ENCODE results near the gene MT3. TPM values are rescaled to one million over a fixed set of nuclear protein-coding genes. Genes with fewer than 3 reads are reported as not detected.

MT3 gene
- total and polyA plus RNA-seq, 4 donors = 32.5 to 363 (median 186) TPM

- H3K27me3 ChIP-seq (ENCODE audit: control insufficient read depth, insufficient read depth, low read length) = peaks cover 21% of the 10 kb centered on the region
- H3K27ac ChIP-seq (ENCODE audit: low read depth, low read length) = peak within 1 kb of the TSS; percentile 81
- H3K4me3 ChIP-seq (ENCODE audit: low read depth, low read length) = peak within 1 kb of the TSS; percentile 53
- H3K4me1 ChIP-seq (ENCODE audit: control insufficient read depth, insufficient read depth, low read length) = peaks cover 19% of the 10 kb centered on the region
- H3K36me3 ChIP-seq (ENCODE audit: control insufficient read depth, insufficient read depth, low read length) = no peaks in the 10 kb centered on the region
- WGBS (ENCODE audit: insufficient coverage) = under 1% methylated on average over 62 of the region's 62 CpGs
- DNase-seq (ENCODE audit: low read depth in 4 of 6, low spot score in 6 of 6) = peak in 2 of 6 donors; percentile 53 to 74
- H3K9me3 ChIP-seq (ENCODE audit: control insufficient read depth, insufficient read depth, low read length) = no peaks in the 10 kb centered on the region
Measured at GRCh38 chr16:56625140-56625942, 36.0 kb downstream of the MT3 start, which contains the start of gene MT1E. Gene MT1E (plus strand): TSS chr16:56625781. CDS start chr16:56625852, 71 bp downstream.

- H3K36me3 ChIP-seq (ENCODE audit: control insufficient read depth, insufficient read depth, low read length) = no peaks in the 10 kb centered on the region
- H3K27ac ChIP-seq (ENCODE audit: low read depth, low read length) = peak overlapping the region; percentile 81
- H3K27me3 ChIP-seq (ENCODE audit: control insufficient read depth, insufficient read depth, low read length) = peaks cover 26% of the 10 kb centered on the region
- DNase-seq (ENCODE audit: low read depth in 4 of 6, low spot score in 6 of 6) = no peak
- 25% methylated on average over 13 of the region's 16 CpGs for WGBS (ENCODE audit: insufficient coverage)
- peak overlapping the region; percentile 52 for H3K4me3 ChIP-seq (ENCODE audit: low read depth, low read length)
- H3K4me1 ChIP-seq (ENCODE audit: control insufficient read depth, insufficient read depth, low read length) = peaks cover 19% of the 10 kb centered on the region
- H3K9me3 ChIP-seq (ENCODE audit: control insufficient read depth, insufficient read depth, low read length) = no peaks in the 10 kb centered on the region
Measured at GRCh38 chr16:56625943-56626654, 36.8 kb downstream of the MT3 start.

- Histone ChIP-seq H3K27me3 (ENCODE audit: control insufficient read depth, insufficient read depth, low read length) (peaks cover 32% of the 10 kb centered on the region), H3K9me3 (ENCODE audit: control insufficient read depth, insufficient read depth, low read length) (no peaks in the 10 kb centered on the region), H3K4me3 (ENCODE audit: low read depth, low read length) (no peak overlapping the region), H3K36me3 (ENCODE audit: control insufficient read depth, insufficient read depth, low read length) (no peaks in the 10 kb centered on the region), H3K4me1 (ENCODE audit: control insufficient read depth, insufficient read depth, low read length) (peaks cover 19% of the 10 kb centered on the region), H3K27ac (ENCODE audit: low read depth, low read length) (no peak overlapping the region)
- no peak for DNase-seq (ENCODE audit: low read depth in 4 of 6, low spot score in 6 of 6)
- WGBS (ENCODE audit: insufficient coverage) = 75% methylated on average over 3 of the region's 7 CpGs
Measured at GRCh38 chr16:56626685-56627084, 37.4 kb downstream of the MT3 start.

- Histone ChIP-seq H3K4me3 (ENCODE audit: low read depth, low read length) (no peak overlapping the region), H3K36me3 (ENCODE audit: control insufficient read depth, insufficient read depth, low read length) (no peaks in the 10 kb centered on the region), H3K27me3 (ENCODE audit: control insufficient read depth, insufficient read depth, low read length) (peaks cover 52% of the 10 kb centered on the region), H3K27ac (ENCODE audit: low read depth, low read length) (no peak overlapping the region), H3K9me3 (ENCODE audit: control insufficient read depth, insufficient read depth, low read length) (no peaks in the 10 kb centered on the region), H3K4me1 (ENCODE audit: control insufficient read depth, insufficient read depth, low read length) (peaks cover 39% of the 10 kb centered on the region)
- WGBS (ENCODE audit: insufficient coverage) = 67% methylated on average over 7 of the region's 9 CpGs
- DNase-seq (ENCODE audit: low read depth in 4 of 6, low spot score in 6 of 6) = no peak
Measured at GRCh38 chr16:56628486-56629350, 39.4 kb downstream of the MT3 start.

- Histone ChIP-seq H3K4me1 (ENCODE audit: control insufficient read depth, insufficient read depth, low read length) (peaks cover 40% of the 10 kb centered on the region), H3K4me3 (ENCODE audit: low read depth, low read length) (no peak overlapping the region), H3K36me3 (ENCODE audit: control insufficient read depth, insufficient read depth, low read length) (no peaks in the 10 kb centered on the region), H3K27me3 (ENCODE audit: control insufficient read depth, insufficient read depth, low read length) (peaks cover 60% of the 10 kb centered on the region), H3K9me3 (ENCODE audit: control insufficient read depth, insufficient read depth, low read length) (no peaks in the 10 kb centered on the region), H3K27ac (ENCODE audit: low read depth, low read length) (no peak overlapping the region)
- 94% methylated on average over 2 of the region's 3 CpGs for WGBS (ENCODE audit: insufficient coverage)
- DNase-seq (ENCODE audit: low read depth in 4 of 6, low spot score in 6 of 6) = no peak
Measured at GRCh38 chr16:56629531-56629930, 40.2 kb downstream of the MT3 start.

- Histone ChIP-seq H3K27me3 (ENCODE audit: control insufficient read depth, insufficient read depth, low read length) (peaks cover 61% of the 10 kb centered on the region), H3K9me3 (ENCODE audit: control insufficient read depth, insufficient read depth, low read length) (no peaks in the 10 kb centered on the region), H3K4me1 (ENCODE audit: control insufficient read depth, insufficient read depth, low read length) (peaks cover 42% of the 10 kb centered on the region), H3K27ac (ENCODE audit: low read depth, low read length) (no peak overlapping the region), H3K4me3 (ENCODE audit: low read depth, low read length) (no peak overlapping the region), H3K36me3 (ENCODE audit: control insufficient read depth, insufficient read depth, low read length) (no peaks in the 10 kb centered on the region)
- DNase-seq (ENCODE audit: low read depth in 4 of 6, low spot score in 6 of 6) = no peak
- 78% methylated on average over 3 of the region's 3 CpGs for WGBS (ENCODE audit: insufficient coverage)
Measured at GRCh38 chr16:56630134-56630533, 40.8 kb downstream of the MT3 start.

- Histone ChIP-seq H3K27ac (ENCODE audit: low read depth, low read length) (no peak overlapping the region), H3K36me3 (ENCODE audit: control insufficient read depth, insufficient read depth, low read length) (no peaks in the 10 kb centered on the region), H3K4me3 (ENCODE audit: low read depth, low read length) (no peak overlapping the region), H3K4me1 (ENCODE audit: control insufficient read depth, insufficient read depth, low read length) (peaks cover 37% of the 10 kb centered on the region), H3K27me3 (ENCODE audit: control insufficient read depth, insufficient read depth, low read length) (peaks cover 63% of the 10 kb centered on the region), H3K9me3 (ENCODE audit: control insufficient read depth, insufficient read depth, low read length) (no peaks in the 10 kb centered on the region)
- no peak for DNase-seq (ENCODE audit: low read depth in 4 of 6, low spot score in 6 of 6)
- WGBS (ENCODE audit: insufficient coverage) = 92% methylated on average over 10 of the region's 10 CpGs
Measured at GRCh38 chr16:56631197-56631596, 41.9 kb downstream of the MT3 start.

- Histone ChIP-seq H3K27ac (ENCODE audit: low read depth, low read length) (peak overlapping the region; percentile 15), H3K4me1 (ENCODE audit: control insufficient read depth, insufficient read depth, low read length) (peaks cover 32% of the 10 kb centered on the region), H3K36me3 (ENCODE audit: control insufficient read depth, insufficient read depth, low read length) (no peaks in the 10 kb centered on the region), H3K27me3 (ENCODE audit: control insufficient read depth, insufficient read depth, low read length) (peaks cover 65% of the 10 kb centered on the region), H3K9me3 (ENCODE audit: control insufficient read depth, insufficient read depth, low read length) (no peaks in the 10 kb centered on the region), H3K4me3 (ENCODE audit: low read depth, low read length) (peak overlapping the region; percentile 39)
- DNase-seq (ENCODE audit: low read depth in 4 of 6, low spot score in 6 of 6) = no peak
- 8% methylated on average over 11 of the region's 14 CpGs for WGBS (ENCODE audit: insufficient coverage)
Measured at GRCh38 chr16:56631832-56632155, 42.5 kb downstream of the MT3 start.

- Histone ChIP-seq H3K27ac (ENCODE audit: low read depth, low read length) (peak within 1 kb of the TSS; percentile 15), H3K36me3 (ENCODE audit: control insufficient read depth, insufficient read depth, low read length) (no peaks in the 10 kb centered on the region), H3K4me3 (ENCODE audit: low read depth, low read length) (peak within 1 kb of the TSS; percentile 39), H3K9me3 (ENCODE audit: control insufficient read depth, insufficient read depth, low read length) (no peaks in the 10 kb centered on the region), H3K4me1 (ENCODE audit: control insufficient read depth, insufficient read depth, low read length) (peaks cover 32% of the 10 kb centered on the region), H3K27me3 (ENCODE audit: control insufficient read depth, insufficient read depth, low read length) (peaks cover 69% of the 10 kb centered on the region)
- peak in 2 of 6 donors; percentile 41 to 71 for DNase-seq (ENCODE audit: low read depth in 4 of 6, low spot score in 6 of 6)
- WGBS (ENCODE audit: insufficient coverage) = under 1% methylated on average over 55 of the region's 61 CpGs
Measured at GRCh38 chr16:56632156-56632847, 43.0 kb downstream of the MT3 start, which contains the start of gene MT1M. Gene MT1M (plus strand): TSS chr16:56632659. CDS start chr16:56632732, 73 bp downstream.

All from spinal cord (tissue), 10 donors.